Activated T-cell treated with anti-CD3 and anti-CD28 coated beads for 4 hours (primary cell): ENCODE results near the gene FBXL15.

Source experiments
- DNase-seq: peaks from one replicate; pipeline ENCODE4 v3.0.0-alpha.2; 2020

The FBXL15 gene

GRCh38 chr10:102398172-102399020, 22.2 kb upstream of the FBXL15 start:
- DNase-seq = no peak

- DNase-seq = peak; percentile 72
Observed at GRCh38 chr10:102399217-102400021, 21.2 kb upstream of the FBXL15 start.

GRCh38 chr10:102400076-102400475, 20.6 kb upstream of the FBXL15 start:
- no peak for DNase-seq

- no peak for DNase-seq
Observed at GRCh38 chr10:102400598-102401341, 19.9 kb upstream of the FBXL15 start.

GRCh38 chr10:102401342-102401654, 19.3 kb upstream of the FBXL15 start:
- no peak for DNase-seq

- no peak for DNase-seq
Observed at GRCh38 chr10:102401735-102402511, 18.7 kb upstream of the FBXL15 start.

GRCh38 chr10:102402512-102402896, 18.1 kb upstream of the FBXL15 start:
- no peak for DNase-seq

GRCh38 chr10:102403115-102403514, 17.5 kb upstream of the FBXL15 start:
- no peak for DNase-seq

- DNase-seq = no peak
Observed at GRCh38 chr10:102404361-102405107, 16.1 kb upstream of the FBXL15 start.

GRCh38 chr10:102405108-102405571, 15.5 kb upstream of the FBXL15 start:
- no peak for DNase-seq

- DNase-seq = no peak
Observed at GRCh38 chr10:102405632-102406031, 15.0 kb upstream of the FBXL15 start.

GRCh38 chr10:102406815-102407214, 13.8 kb upstream of the FBXL15 start:
- DNase-seq = no peak

- no peak for DNase-seq
Observed at GRCh38 chr10:102407425-102408130, 13.1 kb upstream of the FBXL15 start.

- DNase-seq = no peak
Observed at GRCh38 chr10:102408131-102408727, 12.4 kb upstream of the FBXL15 start.

- DNase-seq = peak; percentile 78
Observed at GRCh38 chr10:102408728-102409603, 11.7 kb upstream of the FBXL15 start.

GRCh38 chr10:102409604-102410428, 10.8 kb upstream of the FBXL15 start:
- no peak for DNase-seq

GRCh38 chr10:102410429-102411073, 10.1 kb upstream of the FBXL15 start:
- DNase-seq = peak; percentile 69
